Naive B cell (primary cell): Measurements from ENCODE around the gene FAM180B. TPM values are rescaled to one million over a fixed set of nuclear protein-coding genes. Genes with fewer than 3 reads are reported as not detected.
A peak's percentile ranks its signal among the peaks of the same experiment; 100 is the strongest.

ENCODE experiments used
- ATAC-seq, 2 donors: fragments of 150-1000 bp; cut with Tn5 transposase; 2 replicates each; pipeline ENCODE4 v1.10.0; 2021; ENCODE audit warnings: low read depth in 2 of 2, mild to moderate bottlenecking in 2 of 2, moderate library complexity in 2 of 2
- DNase-seq: peaks from one replicate; pipeline ENCODE4 v3.0.0; 2022
- H3K27ac Mint-ChIP-seq, 6 donors: one replicate each; pipeline ENCODE4 v1.8.0; 2020 to 2022; ENCODE audit warnings: mild to moderate bottlenecking in 6 of 6, mixed read lengths in 6 of 6, moderate library complexity in 5 of 6, inconsistent platforms in 2 of 6
- H3K27me3 Mint-ChIP-seq, 3 donors: one replicate each; pipeline ENCODE4 v1.8.0; 2021 to 2022; ENCODE audit warnings: mixed read lengths in 3 of 3, mild to moderate bottlenecking in 1 of 3
- H3K36me3 Mint-ChIP-seq, 2 donors: one replicate each; pipeline ENCODE4 v1.8.0; 2020 to 2022; ENCODE audit warnings: mixed read lengths in 2 of 2, inconsistent platforms in 1 of 2, mild to moderate bottlenecking in 1 of 2
- H3K4me1 Mint-ChIP-seq, 3 donors: one replicate each; pipeline ENCODE4 v1.8.0; 2020 to 2022; ENCODE audit warnings: mixed read lengths in 3 of 3, inconsistent platforms in 1 of 3, mild to moderate bottlenecking in 1 of 3, moderate library complexity in 1 of 3
- H3K4me3 Mint-ChIP-seq, 8 donors: one replicate each; pipeline ENCODE4 v1.8.0; 2020 to 2022; ENCODE audit warnings: mild to moderate bottlenecking in 8 of 8, mixed read lengths in 8 of 8, moderate library complexity in 8 of 8, inconsistent platforms in 2 of 8
- H3K9me3 Mint-ChIP-seq, 7 donors: one replicate each; pipeline ENCODE4 v1.8.0; 2020 to 2022; ENCODE audit warnings: mixed read lengths in 7 of 7, mild to moderate bottlenecking in 5 of 7, inconsistent platforms in 2 of 7, moderate library complexity in 1 of 7
- polyA plus RNA-seq, 6 donors: library from polyadenylated mRNA; unstranded; fragments of 300-500 nt; fragmentation: Illumina TruSeq; gene quantifications; one replicate each; pipeline ENCODE4 v1.2.3, GENCODE V29; 2021; ENCODE audit warnings: low read depth in 6 of 6

FAM180B gene
- polyA plus RNA-seq, 6 donors from 2014 or later, result not detected

GRCh38 chr11:47592251-47592650 lies 5.8 kb downstream of the FAM180B start:
- H3K36me3 Mint-ChIP-seq, result no peaks in the 10 kb centered on the region
- H3K27ac Mint-ChIP-seq, result peak overlapping the region in 2 of 6 donors; percentile 6 to 44
- H3K27me3 Mint-ChIP-seq, result peaks cover 18 to 39% (median 32%) of the 10 kb centered on the region in 3 donors
- no peak for DNase-seq
- no peak for ATAC-seq
- peaks cover 12 to 21% (median 19%) of the 10 kb centered on the region in 3 donors for H3K4me1 Mint-ChIP-seq
- H3K4me3 Mint-ChIP-seq, result peak overlapping the region in 1 of 8 donors; percentile 80
- peaks cover 0 to 2% (median 0%) of the 10 kb centered on the region in 7 donors for H3K9me3 Mint-ChIP-seq

- H3K4me3 Mint-ChIP-seq, result peak overlapping the region in 4 of 8 donors; percentile 15 to 80 (median 47)
Observed at GRCh38 chr11:47592970-47593369, 6.5 kb downstream of the FAM180B start.

GRCh38 chr11:47593492-47593933 lies 7.0 kb downstream of the FAM180B start:
- Mint-ChIP-seq H3K36me3 (no peaks in the 10 kb centered on the region), H3K4me3 (peak overlapping the region in 5 of 8 donors; percentile 34 to 80 (median 55)), H3K4me1 (peaks cover 11 to 21% (median 12%) of the 10 kb centered on the region in 3 donors), H3K27ac (peak overlapping the region in 1 of 6 donors; percentile 41), H3K9me3 (peaks cover 0 to 2% (median 0%) of the 10 kb centered on the region in 7 donors), H3K27me3 (peaks cover 18 to 39% (median 32%) of the 10 kb centered on the region in 3 donors)
- ATAC-seq (no peak), DNase-seq (no peak)

More at GRCh38 chr11:47592970-47593369, 6.5 kb downstream of the FAM180B start:
- peaks cover 0 to 2% (median 0%) of the 10 kb centered on the region in 7 donors for H3K9me3 Mint-ChIP-seq
- peaks cover 18 to 39% (median 32%) of the 10 kb centered on the region in 3 donors for H3K27me3 Mint-ChIP-seq
- DNase-seq (no peak), ATAC-seq (no peak)
- no peaks in the 10 kb centered on the region for H3K36me3 Mint-ChIP-seq
- H3K27ac Mint-ChIP-seq, result no peak overlapping the region
- peaks cover 12 to 21% (median 16%) of the 10 kb centered on the region in 3 donors for H3K4me1 Mint-ChIP-seq

- peak within 1 kb of the TSS in 2 of 6 donors; percentile 6 to 41 for H3K27ac Mint-ChIP-seq
- DNase-seq (no peak), ATAC-seq (peak; percentile 42 to 51)
- H3K27me3 Mint-ChIP-seq, result peaks cover 18 to 39% (median 36%) of the 10 kb centered on the region in 3 donors
- H3K4me3 Mint-ChIP-seq, result peak within 1 kb of the TSS in 6 of 8 donors; percentile 47 to 80 (median 54)
- H3K4me1 Mint-ChIP-seq, result peaks cover 10 to 21% (median 12%) of the 10 kb centered on the region in 3 donors
- no peaks in the 10 kb centered on the region for H3K36me3 Mint-ChIP-seq
- peaks cover 0 to 2% (median 0%) of the 10 kb centered on the region in 7 donors for H3K9me3 Mint-ChIP-seq
Observed at GRCh38 chr11:47593934-47594855, 7.7 kb downstream of the FAM180B start, which contains the start of gene C1QTNF4. Gene C1QTNF4 (minus strand): TSS chr11:47594411. CDS start chr11:47590810, 3,601 bp downstream.

- peaks cover 10 to 21% (median 12%) of the 10 kb centered on the region in 3 donors for H3K4me1 Mint-ChIP-seq
- no peak for ATAC-seq
Observed at GRCh38 chr11:47595029-47595428, 8.6 kb downstream of the FAM180B start.

GRCh38 chr11:47595967-47596366 lies 9.5 kb downstream of the FAM180B start:
- Mint-ChIP-seq H3K4me3 (no peak overlapping the region), H3K27ac (peak overlapping the region in 2 of 6 donors; percentile 24 to 44), H3K4me1 (peaks cover 10 to 21% (median 12%) of the 10 kb centered on the region in 3 donors), H3K36me3 (no peaks in the 10 kb centered on the region), H3K27me3 (peaks cover 18 to 40% (median 39%) of the 10 kb centered on the region in 3 donors), H3K9me3 (no peaks in the 10 kb centered on the region)
- DNase-seq (no peak), ATAC-seq (no peak)

More at GRCh38 chr11:47595029-47595428, 8.6 kb downstream of the FAM180B start:
- H3K27me3 Mint-ChIP-seq, result peaks cover 18 to 40% (median 39%) of the 10 kb centered on the region in 3 donors
- no peaks in the 10 kb centered on the region for H3K36me3 Mint-ChIP-seq
- no peak for DNase-seq
- H3K9me3 Mint-ChIP-seq, result no peaks in the 10 kb centered on the region
- no peak overlapping the region for H3K27ac Mint-ChIP-seq
- H3K4me3 Mint-ChIP-seq, result peak overlapping the region in 2 of 8 donors; percentile 17 to 25

GRCh38 chr11:47599902-47600301 lies 13.4 kb downstream of the FAM180B start:
- Mint-ChIP-seq H3K27ac (no peak overlapping the region), H3K4me3 (no peak overlapping the region), H3K36me3 (no peaks in the 10 kb centered on the region), H3K9me3 (no peaks in the 10 kb centered on the region), H3K4me1 (no peaks in the 10 kb centered on the region), H3K27me3 (peaks cover 4 to 21% (median 12%) of the 10 kb centered on the region in 3 donors)
- no peak for ATAC-seq
- DNase-seq, result no peak

GRCh38 chr11:47603295-47603694 lies 16.8 kb downstream of the FAM180B start:
- no peak overlapping the region for H3K27ac Mint-ChIP-seq
- no peak for DNase-seq
- no peaks in the 10 kb centered on the region for H3K4me1 Mint-ChIP-seq
- no peaks in the 10 kb centered on the region for H3K36me3 Mint-ChIP-seq
- H3K4me3 Mint-ChIP-seq, result no peak overlapping the region
- H3K9me3 Mint-ChIP-seq, result no peaks in the 10 kb centered on the region
- H3K27me3 Mint-ChIP-seq, result peaks cover 0 to 8% (median 0%) of the 10 kb centered on the region in 3 donors
- no peak for ATAC-seq

GRCh38 chr11:47605921-47606320 lies 19.4 kb downstream of the FAM180B start:
- no peaks in the 10 kb centered on the region for H3K9me3 Mint-ChIP-seq
- ATAC-seq, result no peak

GRCh38 chr11:47606731-47607130 lies 20.3 kb downstream of the FAM180B start:
- Mint-ChIP-seq H3K9me3 (no peaks in the 10 kb centered on the region), H3K4me1 (peaks cover 11 to 17% (median 16%) of the 10 kb centered on the region in 3 donors), H3K4me3 (no peak overlapping the region), H3K36me3 (no peaks in the 10 kb centered on the region), H3K27ac (no peak overlapping the region), H3K27me3 (no peaks in the 10 kb centered on the region)
- DNase-seq (no peak), ATAC-seq (no peak)

More at GRCh38 chr11:47605921-47606320, 19.4 kb downstream of the FAM180B start:
- Mint-ChIP-seq H3K27ac (peak overlapping the region in 1 of 6 donors; percentile 14), H3K4me1 (peaks cover 4 to 9% (median 8%) of the 10 kb centered on the region in 3 donors), H3K4me3 (no peak overlapping the region), H3K27me3 (no peaks in the 10 kb centered on the region), H3K36me3 (no peaks in the 10 kb centered on the region)
- DNase-seq, result no peak

GRCh38 chr11:47607380-47607779 lies 20.9 kb downstream of the FAM180B start:
- Mint-ChIP-seq H3K27ac (no peak overlapping the region), H3K9me3 (no peaks in the 10 kb centered on the region), H3K4me3 (no peak overlapping the region), H3K36me3 (no peaks in the 10 kb centered on the region), H3K27me3 (no peaks in the 10 kb centered on the region), H3K4me1 (peaks cover 13 to 22% (median 20%) of the 10 kb centered on the region in 3 donors)
- DNase-seq, result no peak
- ATAC-seq, result no peak

- Mint-ChIP-seq H3K27me3 (no peaks in the 10 kb centered on the region), H3K4me3 (peak overlapping the region in 1 of 8 donors; percentile 1), H3K27ac (peak overlapping the region in 1 of 6 donors; percentile 10), H3K9me3 (no peaks in the 10 kb centered on the region), H3K4me1 (peaks cover 13 to 24% (median 20%) of the 10 kb centered on the region in 3 donors), H3K36me3 (no peaks in the 10 kb centered on the region)
- ATAC-seq, result no peak
- no peak for DNase-seq
Observed at GRCh38 chr11:47609675-47610074, 23.2 kb downstream of the FAM180B start.

- no peaks in the 10 kb centered on the region for H3K36me3 Mint-ChIP-seq
- DNase-seq (peak; percentile 45), ATAC-seq (peak; percentile 98 to 99)
- H3K4me3 Mint-ChIP-seq, result peak overlapping the region in 6 of 8 donors; percentile 3 to 74 (median 56)
- H3K27me3 Mint-ChIP-seq, result no peaks in the 10 kb centered on the region
- no peaks in the 10 kb centered on the region for H3K9me3 Mint-ChIP-seq
- peak overlapping the region in 5 of 6 donors; percentile 7 to 82 (median 54) for H3K27ac Mint-ChIP-seq
- peaks cover 13 to 24% (median 20%) of the 10 kb centered on the region in 3 donors for H3K4me1 Mint-ChIP-seq
Observed at GRCh38 chr11:47611348-47611794, 24.9 kb downstream of the FAM180B start.
